ENCODE measurements around the gene GXYLT2.

DNA sequence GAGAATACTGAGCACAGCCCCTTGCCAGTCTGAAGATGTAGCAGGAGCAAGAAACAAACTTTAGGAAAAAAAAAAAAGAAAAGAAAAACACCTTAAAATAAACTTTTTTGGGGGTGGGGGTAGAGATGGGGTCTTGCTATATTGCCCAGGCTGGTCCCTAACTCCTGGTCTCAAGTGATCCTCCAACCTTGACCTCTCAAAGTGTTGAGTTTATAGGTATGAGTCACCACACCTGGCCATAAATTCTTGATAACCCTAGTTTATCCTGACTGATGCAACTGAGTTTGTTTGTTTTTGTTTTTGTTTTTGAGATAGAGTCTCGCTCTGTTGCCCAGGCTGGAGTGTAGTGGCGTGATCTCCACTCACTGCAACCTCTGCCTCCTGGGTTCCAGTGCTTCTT, 28.4 kb downstream of the GXYLT2 start:
- TF ChIP-seq, protein P1, sequence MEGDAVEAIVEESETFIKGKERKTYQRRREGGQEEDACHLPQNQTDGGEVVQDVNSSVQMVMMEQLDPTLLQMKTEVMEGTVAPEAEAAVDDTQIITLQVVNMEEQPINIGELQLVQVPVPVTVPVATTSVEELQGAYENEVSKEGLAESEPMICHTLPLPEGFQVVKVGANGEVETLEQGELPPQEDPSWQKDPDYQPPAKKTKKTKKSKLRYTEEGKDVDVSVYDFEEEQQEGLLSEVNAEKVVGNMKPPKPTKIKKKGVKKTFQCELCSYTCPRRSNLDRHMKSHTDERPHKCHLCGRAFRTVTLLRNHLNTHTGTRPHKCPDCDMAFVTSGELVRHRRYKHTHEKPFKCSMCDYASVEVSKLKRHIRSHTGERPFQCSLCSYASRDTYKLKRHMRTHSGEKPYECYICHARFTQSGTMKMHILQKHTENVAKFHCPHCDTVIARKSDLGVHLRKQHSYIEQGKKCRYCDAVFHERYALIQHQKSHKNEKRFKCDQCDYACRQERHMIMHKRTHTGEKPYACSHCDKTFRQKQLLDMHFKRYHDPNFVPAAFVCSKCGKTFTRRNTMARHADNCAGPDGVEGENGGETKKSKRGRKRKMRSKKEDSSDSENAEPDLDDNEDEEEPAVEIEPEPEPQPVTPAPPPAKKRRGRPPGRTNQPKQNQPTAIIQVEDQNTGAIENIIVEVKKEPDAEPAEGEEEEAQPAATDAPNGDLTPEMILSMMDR (IDR thresholded peaks at IDR 0.05; ENCODE audit: low read depth, low read length): no peak
- TF ChIP-seq EZH2phosphoT487 (IDR thresholded peaks at IDR 0.05; ENCODE audit: low read depth): no peak

Data from OCI-LY3 (cell line).